Neural progenitor cell (in vitro differentiated cells): Measurements from ENCODE around the gene SCUBE2. TPM values are rescaled to one million over a fixed set of nuclear protein-coding genes. Genes with fewer than 3 reads are reported as not detected.

Experiments used
- DNase-seq: peaks from one replicate; pipeline ENCODE4 v3.0.0-alpha.2; 2016; ENCODE audit warnings: low spot score
- H2AFZ ChIP-seq: fragments of 200-600 bp; sonication (generic); replicated peaks from 2 replicates; pipeline ENCODE4 v1.6.1; 2016; ENCODE audit warnings: antibody characterized with exemption
- H3F3A ChIP-seq: fragments of 200-600 bp; sonication (generic); 2 replicates; pipeline ENCODE4 v1.6.1; 2016; ENCODE audit warnings: antibody characterized with exemption, low read depth
- H3K27ac ChIP-seq: fragments of 200-600 bp; sonication (generic); 2 replicates; pipeline ENCODE4 v1.5.1; 2016; ENCODE audit warnings: mild to moderate bottlenecking
- H3K27me3 ChIP-seq: fragments of 200-600 bp; sonication (generic); 2 replicates; pipeline ENCODE4 v1.6.1; 2016; ENCODE audit warnings: mild to moderate bottlenecking, moderate library complexity
- H3K36me3 ChIP-seq: fragments of 200-600 bp; sonication (generic); 2 replicates; pipeline ENCODE4 v1.5.1; 2016
- H3K4me1 ChIP-seq: fragments of 200-600 bp; sonication (generic); 2 replicates; pipeline ENCODE4 v1.6.1; 2016; ENCODE audit warnings: mixed run types
- H3K4me2 ChIP-seq: fragments of 200-600 bp; sonication (generic); 2 replicates; pipeline ENCODE4 v1.6.1; 2016
- H3K4me3 ChIP-seq: fragments of 200-600 bp; sonication (generic); 2 replicates; pipeline ENCODE4 v1.5.1; 2016
- H3K79me2 ChIP-seq: fragments of 200-600 bp; sonication (generic); 2 replicates; pipeline ENCODE4 v1.6.1; 2016; ENCODE audit warnings: low read depth
- H3K9ac ChIP-seq: fragments of 200-600 bp; sonication (generic); 2 replicates; pipeline ENCODE4 v1.6.1; 2016
- H3K9me3 ChIP-seq: fragments of 200-600 bp; sonication (generic); 2 replicates; pipeline ENCODE4 v1.5.1; 2016; ENCODE audit warnings: low read depth
- H4K20me1 ChIP-seq: fragments of 200-600 bp; sonication (generic); 2 replicates; pipeline ENCODE4 v1.6.1; 2016; ENCODE audit warnings: low read depth
- H3K27ac Mint-ChIP-seq: 3 replicates; pipeline ENCODE4 v1.8.0; 2021; ENCODE audit warnings: mixed read lengths
- H3K27me3 Mint-ChIP-seq: 2 replicates; pipeline ENCODE4 v1.8.0; 2022; ENCODE audit warnings: low read depth, mild to moderate bottlenecking, inconsistent platforms, moderate library complexity, mixed read lengths; ENCODE audit not compliant: insufficient read depth
- H3K36me3 Mint-ChIP-seq: 3 replicates; pipeline ENCODE4 v1.8.0; 2021; ENCODE audit warnings: mixed read lengths
- H3K4me1 Mint-ChIP-seq: 3 replicates; pipeline ENCODE4 v1.8.0; 2021; ENCODE audit warnings: mixed read lengths
- H3K4me3 Mint-ChIP-seq: 3 replicates; pipeline ENCODE4 v1.8.0; 2021; ENCODE audit warnings: mild to moderate bottlenecking, moderate library complexity, mixed read lengths
- H3K9me3 Mint-ChIP-seq: 3 replicates; pipeline ENCODE4 v1.8.0; 2020; ENCODE audit warnings: mixed read lengths
- EZH2 ChIP-seq: fragments of 200-600 bp; sonication (generic); IDR thresholded peaks from 2 replicates; pipeline ENCODE4 v1.6.1; 2017; ENCODE audit warnings: antibody characterized with exemption, mild to moderate bottlenecking, moderate library complexity
- EZH2phosphoT487 ChIP-seq: fragments of 200-600 bp; sonication (generic); IDR thresholded peaks from 2 replicates; pipeline ENCODE4 v1.6.1; 2017; ENCODE audit warnings: antibody characterized with exemption
- total RNA-seq: library from RNA; depleted of rRNA; stranded (reverse); fragments of >200 nt; gene quantifications from 2 replicates; pipeline ENCODE4 v1.2.3, GENCODE V29; 2015; ENCODE audit warnings: low replicate concordance
- TF ChIP-seq, protein P1 (sequence below): fragments of 200-600 bp; sonication (generic); IDR thresholded peaks from 2 replicates; pipeline ENCODE4 v1.5.1; 2017; ENCODE audit warnings: antibody characterized with exemption, mild to moderate bottlenecking

The SCUBE2 gene
- total RNA-seq, 1 donor from 2014 or later, result 42.1 TPM

- no peak overlapping the region for H3K4me3 Mint-ChIP-seq
- no peak overlapping the region for H3K4me2 ChIP-seq
- TF ChIP-seq EZH2, result no peak
- TF ChIP-seq, protein P1, sequence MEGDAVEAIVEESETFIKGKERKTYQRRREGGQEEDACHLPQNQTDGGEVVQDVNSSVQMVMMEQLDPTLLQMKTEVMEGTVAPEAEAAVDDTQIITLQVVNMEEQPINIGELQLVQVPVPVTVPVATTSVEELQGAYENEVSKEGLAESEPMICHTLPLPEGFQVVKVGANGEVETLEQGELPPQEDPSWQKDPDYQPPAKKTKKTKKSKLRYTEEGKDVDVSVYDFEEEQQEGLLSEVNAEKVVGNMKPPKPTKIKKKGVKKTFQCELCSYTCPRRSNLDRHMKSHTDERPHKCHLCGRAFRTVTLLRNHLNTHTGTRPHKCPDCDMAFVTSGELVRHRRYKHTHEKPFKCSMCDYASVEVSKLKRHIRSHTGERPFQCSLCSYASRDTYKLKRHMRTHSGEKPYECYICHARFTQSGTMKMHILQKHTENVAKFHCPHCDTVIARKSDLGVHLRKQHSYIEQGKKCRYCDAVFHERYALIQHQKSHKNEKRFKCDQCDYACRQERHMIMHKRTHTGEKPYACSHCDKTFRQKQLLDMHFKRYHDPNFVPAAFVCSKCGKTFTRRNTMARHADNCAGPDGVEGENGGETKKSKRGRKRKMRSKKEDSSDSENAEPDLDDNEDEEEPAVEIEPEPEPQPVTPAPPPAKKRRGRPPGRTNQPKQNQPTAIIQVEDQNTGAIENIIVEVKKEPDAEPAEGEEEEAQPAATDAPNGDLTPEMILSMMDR, result no peak
- TF ChIP-seq EZH2phosphoT487, result no peak
Measured at GRCh38 chr11:9016916-9017642, 74.3 kb downstream of the SCUBE2 start.

GRCh38 chr11:9015677-9016076 lies 75.7 kb downstream of the SCUBE2 start:
- H3K4me1 Mint-ChIP-seq, result peaks cover 8% of the 10 kb centered on the region
- H3K27me3 Mint-ChIP-seq, result no peaks in the 10 kb centered on the region
- no peaks in the 10 kb centered on the region for H3K36me3 ChIP-seq
- H3K4me1 ChIP-seq, result peaks cover 15% of the 10 kb centered on the region
- no peak overlapping the region for H3K27ac Mint-ChIP-seq
- H3K9ac ChIP-seq, result no peak overlapping the region
- H4K20me1 ChIP-seq, result no peaks in the 10 kb centered on the region
- no peak overlapping the region for H3K27ac ChIP-seq
- H3K9me3 Mint-ChIP-seq, result peaks cover 7% of the 10 kb centered on the region
- H2AFZ ChIP-seq, result peak overlapping the region; percentile 32
- DNase-seq, result peak; percentile 89
- H3K79me2 ChIP-seq, result no peaks in the 10 kb centered on the region
- TF ChIP-seq EZH2, result no peak
- TF ChIP-seq, protein P1, result peak; percentile 82
- TF ChIP-seq EZH2phosphoT487, result no peak
- H3K4me2 ChIP-seq, result no peak overlapping the region
- H3K36me3 Mint-ChIP-seq, result peaks cover 1% of the 10 kb centered on the region
- no peak overlapping the region for H3K4me3 Mint-ChIP-seq
- no peaks in the 10 kb centered on the region for H3K27me3 ChIP-seq
- H3K9me3 ChIP-seq, result no peaks in the 10 kb centered on the region
- no peak overlapping the region for H3K4me3 ChIP-seq
- peaks cover 10% of the 10 kb centered on the region for H3F3A ChIP-seq

More at GRCh38 chr11:9016916-9017642, 74.3 kb downstream of the SCUBE2 start:
- peaks cover 10% of the 10 kb centered on the region for H3F3A ChIP-seq
- Mint-ChIP-seq H3K27ac (no peak overlapping the region), H3K4me1 (peaks cover 8% of the 10 kb centered on the region), H3K9me3 (no peaks in the 10 kb centered on the region), H3K27me3 (no peaks in the 10 kb centered on the region), H3K36me3 (peaks cover 4% of the 10 kb centered on the region)
- H3K9me3 ChIP-seq, result no peaks in the 10 kb centered on the region
- no peak overlapping the region for H2AFZ ChIP-seq
- peak; percentile 13 for DNase-seq
- no peaks in the 10 kb centered on the region for H4K20me1 ChIP-seq
- no peak overlapping the region for H3K27ac ChIP-seq
- no peaks in the 10 kb centered on the region for H3K36me3 ChIP-seq
- no peaks in the 10 kb centered on the region for H3K79me2 ChIP-seq
- H3K27me3 ChIP-seq, result no peaks in the 10 kb centered on the region
- H3K4me3 ChIP-seq, result no peak overlapping the region
- H3K4me1 ChIP-seq, result peaks cover 15% of the 10 kb centered on the region
- no peak overlapping the region for H3K9ac ChIP-seq

DNA sequence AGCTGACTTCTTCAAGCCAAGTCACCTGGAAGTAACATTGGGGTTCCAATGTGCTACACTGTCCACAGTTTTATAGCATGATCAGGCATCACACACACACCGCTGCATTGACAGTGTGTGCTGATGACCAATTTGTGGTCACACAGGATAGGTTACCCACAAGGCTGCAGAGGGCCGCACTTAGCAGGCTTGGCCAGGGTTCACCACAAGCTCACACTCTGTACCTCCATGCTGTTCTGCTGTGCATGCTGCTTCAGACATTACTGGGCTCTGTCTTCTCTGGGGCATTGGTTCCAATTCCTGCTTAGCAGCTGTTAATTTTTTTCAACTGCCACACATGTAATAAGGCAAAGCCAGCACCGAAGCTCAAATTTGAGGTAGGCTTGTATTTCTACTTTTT lies 76.6 kb downstream of the SCUBE2 start:
- H3K36me3 Mint-ChIP-seq, result peaks cover 1% of the 10 kb centered on the region
- no peak overlapping the region for H3K4me2 ChIP-seq
- H3K27me3 Mint-ChIP-seq, result no peaks in the 10 kb centered on the region
- no peaks in the 10 kb centered on the region for H3K36me3 ChIP-seq
- H3K9me3 ChIP-seq, result no peaks in the 10 kb centered on the region
- H3K4me3 Mint-ChIP-seq, result no peak overlapping the region
- no peak overlapping the region for H3K27ac Mint-ChIP-seq
- no peaks in the 10 kb centered on the region for H3K79me2 ChIP-seq
- H3K4me3 ChIP-seq, result no peak overlapping the region
- H3K9ac ChIP-seq, result no peak overlapping the region
- H3K4me1 Mint-ChIP-seq, result peaks cover 8% of the 10 kb centered on the region
- no peaks in the 10 kb centered on the region for H3K27me3 ChIP-seq
- H4K20me1 ChIP-seq, result no peaks in the 10 kb centered on the region
- no peak for TF ChIP-seq EZH2
- TF ChIP-seq, protein P1, result no peak
- TF ChIP-seq EZH2phosphoT487, result no peak
- H3K4me1 ChIP-seq, result peaks cover 15% of the 10 kb centered on the region
- H3K9me3 Mint-ChIP-seq, result peaks cover 12% of the 10 kb centered on the region
- H3F3A ChIP-seq, result peaks cover 10% of the 10 kb centered on the region
- no peak for DNase-seq
- no peak overlapping the region for H3K27ac ChIP-seq
- H2AFZ ChIP-seq, result no peak overlapping the region
